Panc1 (cell line): ENCODE measurements around the gene STAC.

ENCODE experiments used
- CTCF ChIP-seq: fragments of 450-650 bp; IDR thresholded peaks from 2 replicates; pipeline ENCODE4 v1.5.1; 2017; ENCODE audit warnings: mild to moderate bottlenecking
- POLR2AphosphoS5 ChIP-seq: IDR thresholded peaks from 2 replicates; pipeline ENCODE4 v1.6.1; 2012; ENCODE audit warnings: mild to moderate bottlenecking, low read depth, low read length, moderate library complexity
- REST ChIP-seq, 2 experiments: IDR thresholded peaks; 2 replicates each; pipeline ENCODE4 v1.6.1; 2011 to 2012; ENCODE audit warnings: low read depth in 2 of 2, control low read depth in 1 of 2, low read length in 1 of 2, mild to moderate bottlenecking in 1 of 2, moderate library complexity in 1 of 2; ENCODE audit not compliant: insufficient read depth in 1 of 2
- SIN3A ChIP-seq: IDR thresholded peaks from 2 replicates; pipeline ENCODE4 v1.6.1; 2012; ENCODE audit warnings: low read depth, mild to moderate bottlenecking, low read length, moderate library complexity, borderline replicate concordance; ENCODE audit not compliant: insufficient read depth

- TF ChIP-seq CTCF (no peak), REST (IDR thresholded peaks at IDR 0.05; ENCODE audit: insufficient read depth in 1 of 2, low read depth in 2 of 2, low read length in 1 of 2) (no peak), POLR2AphosphoS5 (no peak), SIN3A (no peak)
These were observed 16.0 kb upstream of the STAC start for GRCh38 chr3:36364260-36364659.
